Progenitor cell of endocrine pancreas (in vitro differentiated cells): ENCODE results near the gene NOS1. TPM values are rescaled to one million over a fixed set of nuclear protein-coding genes. Genes with fewer than 3 reads are reported as not detected.

Experiments used
- DNase-seq: peaks from one replicate; pipeline ENCODE4 v3.0.0; 2021; ENCODE audit warnings: low spot score; ENCODE audit not compliant: unreplicated experiment
- H3K27ac Mint-ChIP-seq: 2 replicates; pipeline ENCODE4 v1.8.0; 2021; ENCODE audit warnings: mild to moderate bottlenecking, moderate library complexity, mixed read lengths
- H3K27me3 Mint-ChIP-seq: 2 replicates; pipeline ENCODE4 v1.8.0; 2021; ENCODE audit warnings: mixed read lengths
- H3K36me3 Mint-ChIP-seq: 2 replicates; pipeline ENCODE4 v1.8.0; 2022; ENCODE audit warnings: mixed read lengths; ENCODE audit not compliant: insufficient read depth
- H3K4me1 Mint-ChIP-seq: 2 replicates; pipeline ENCODE4 v1.8.0; 2021; ENCODE audit warnings: low read depth, mixed read lengths
- H3K4me3 Mint-ChIP-seq: 2 replicates; pipeline ENCODE4 v1.8.0; 2021; ENCODE audit warnings: low read depth, mild to moderate bottlenecking, moderate library complexity, mixed read lengths
- H3K9me3 Mint-ChIP-seq: 2 replicates; pipeline ENCODE4 v1.8.0; 2021; ENCODE audit warnings: low read depth, mixed read lengths
- CTCF ChIP-seq: fragments of 200-600 bp; sonication (generic); IDR thresholded peaks from one replicate; pipeline ENCODE4 v1.5.0; 2021; ENCODE audit warnings: antibody characterized with exemption, mild to moderate bottlenecking; ENCODE audit not compliant: unreplicated experiment
- total RNA-seq: library from RNA; stranded (reverse); gene quantifications from 2 replicates; pipeline ENCODE4 v1.2.1, GENCODE V29; 2021

The NOS1 gene
- total RNA-seq, 1 donor from 2014 or later = 0.48 TPM

GRCh38 chr12:117333331-117333881 is 28.0 kb downstream of the NOS1 start:
- Mint-ChIP-seq H3K9me3 (no peaks in the 10 kb centered on the region), H3K27me3 (peaks cover 49% of the 10 kb centered on the region), H3K36me3 (no peaks in the 10 kb centered on the region), H3K4me3 (no peak overlapping the region), H3K27ac (no peak overlapping the region), H3K4me1 (no peaks in the 10 kb centered on the region)
- DNase-seq = no peak
- no peak for TF ChIP-seq CTCF

- Mint-ChIP-seq H3K36me3 (no peaks in the 10 kb centered on the region), H3K27me3 (peaks cover 55% of the 10 kb centered on the region), H3K27ac (no peak overlapping the region), H3K4me1 (no peaks in the 10 kb centered on the region), H3K4me3 (no peak overlapping the region), H3K9me3 (no peaks in the 10 kb centered on the region)
- TF ChIP-seq CTCF = no peak
- DNase-seq = no peak
Measured at GRCh38 chr12:117331691-117332090, 29.7 kb downstream of the NOS1 start.

GRCh38 chr12:117330441-117331113 is 30.8 kb downstream of the NOS1 start:
- Mint-ChIP-seq H3K36me3 (no peaks in the 10 kb centered on the region), H3K4me3 (no peak overlapping the region), H3K27ac (no peak overlapping the region), H3K27me3 (peaks cover 49% of the 10 kb centered on the region), H3K4me1 (no peaks in the 10 kb centered on the region), H3K9me3 (no peaks in the 10 kb centered on the region)
- DNase-seq = no peak
- TF ChIP-seq CTCF = no peak

- no peak for TF ChIP-seq CTCF
- Mint-ChIP-seq H3K4me3 (no peak overlapping the region), H3K27ac (no peak overlapping the region), H3K9me3 (no peaks in the 10 kb centered on the region), H3K4me1 (no peaks in the 10 kb centered on the region), H3K27me3 (peaks cover 57% of the 10 kb centered on the region), H3K36me3 (no peaks in the 10 kb centered on the region)
- no peak for DNase-seq
Measured at GRCh38 chr12:117329756-117330155, 31.7 kb downstream of the NOS1 start.

- Mint-ChIP-seq H3K27ac (no peak overlapping the region), H3K27me3 (peaks cover 54% of the 10 kb centered on the region), H3K4me3 (no peak overlapping the region), H3K9me3 (no peaks in the 10 kb centered on the region), H3K4me1 (no peaks in the 10 kb centered on the region), H3K36me3 (no peaks in the 10 kb centered on the region)
- TF ChIP-seq CTCF = no peak
- DNase-seq = no peak
Measured at GRCh38 chr12:117328556-117329100, 32.8 kb downstream of the NOS1 start.
